HG03064 (cell line): Measurements from ENCODE around the gene APPL2.
"Not testable (repeated sequence)": the region's sequence is repeated elsewhere in the genome, so short reads cannot be mapped to it uniquely, and the experiment has no call there.

Experiments used
- ATAC-seq: cut with Tn5 transposase; IDR thresholded peaks from one replicate; pipeline ENCODE4 v1.9.1; 2021; ENCODE audit warnings: low read depth; ENCODE audit not compliant: unreplicated experiment

Gene APPL2

GRCh38 chr12:105256921-105257320, 20.9 kb upstream of the APPL2 start:
- no peak for ATAC-seq

GRCh38 chr12:105256431-105256830, 20.5 kb upstream of the APPL2 start:
- ATAC-seq, result not testable (repeated sequence)

GRCh38 chr12:105256011-105256410, 20.0 kb upstream of the APPL2 start:
- ATAC-seq, result no peak

GRCh38 chr12:105253866-105254513, 18.0 kb upstream of the APPL2 start:
- ATAC-seq, result no peak

GRCh38 chr12:105252901-105253300, 16.9 kb upstream of the APPL2 start:
- no peak for ATAC-seq

GRCh38 chr12:105245776-105246427, 9.9 kb upstream of the APPL2 start:
- ATAC-seq, result not testable (repeated sequence)

GRCh38 chr12:105245291-105245690, 9.3 kb upstream of the APPL2 start:
- ATAC-seq, result no peak

GRCh38 chr12:105240228-105240627, 4.3 kb upstream of the APPL2 start:
- ATAC-seq, result no peak

GRCh38 chr12:105239304-105239703, 3.3 kb upstream of the APPL2 start:
- no peak for ATAC-seq

GRCh38 chr12:105237666-105238065, 1.7 kb upstream of the APPL2 start:
- ATAC-seq, result no peak

- ATAC-seq, result no peak
Observed at GRCh38 chr12:105235281-105235731, 668 bp downstream of the APPL2 start.

- no peak for ATAC-seq
Observed at GRCh38 chr12:105234197-105234596, 1.8 kb downstream of the APPL2 start.

- no peak for ATAC-seq
Observed at GRCh38 chr12:105233041-105233905, 2.7 kb downstream of the APPL2 start.

- no peak for ATAC-seq
Observed at GRCh38 chr12:105231396-105231795, 4.6 kb downstream of the APPL2 start.

- ATAC-seq, result no peak
Observed at GRCh38 chr12:105229371-105229770, 6.6 kb downstream of the APPL2 start.

GRCh38 chr12:105228966-105229365, 7.0 kb downstream of the APPL2 start:
- no peak for ATAC-seq

- ATAC-seq, result no peak
Observed at GRCh38 chr12:105228494-105228893, 7.5 kb downstream of the APPL2 start.

- no peak for ATAC-seq
Observed at GRCh38 chr12:105227879-105228278, 8.1 kb downstream of the APPL2 start.

GRCh38 chr12:105226219-105226618, 9.8 kb downstream of the APPL2 start:
- ATAC-seq, result peak; percentile 81

- no peak for ATAC-seq
Observed at GRCh38 chr12:105225505-105226015, 10.4 kb downstream of the APPL2 start.

- ATAC-seq, result no peak
Observed at GRCh38 chr12:105224399-105224798, 11.6 kb downstream of the APPL2 start.
